Activated CD8-positive, alpha-beta T cell treated with anti-CD3 and anti-CD28 coated beads for 36 hours (primary cell): ENCODE measurements around the gene ZCCHC12. TPM values are rescaled to one million over a fixed set of nuclear protein-coding genes. Genes with fewer than 3 reads are reported as not detected.

Experiments used
- ATAC-seq: fragments of 200-7000 bp; cut with Tn5 transposase; one replicate; pipeline ENCODE4 v1.10.0; 2021; ENCODE audit warnings: mild to moderate bottlenecking, moderate library complexity
- CTCF ChIA-PET: fragments of 350-600 bp; sonication (Branson Sonifier 250); formaldehyde crosslinking; loops from one replicate; lab custom pipeline; 2021; ENCODE audit warnings: antibody characterized with exemption; lab: Charles Lee
- POLR2A ChIA-PET: fragments of 350-600 bp; sonication (Branson Sonifier 250); formaldehyde crosslinking; loops from one replicate; lab custom pipeline; 2021; ENCODE audit warnings: antibody characterized with exemption; lab: Charles Lee
- DNase-seq: peaks from one replicate; pipeline ENCODE4 v3.0.0-alpha.2; 2020
- H3K27ac Mint-ChIP-seq: one replicate; pipeline ENCODE4 v1.8.0; 2021; ENCODE audit warnings: mild to moderate bottlenecking, mixed read lengths
- H3K27me3 Mint-ChIP-seq: one replicate; pipeline ENCODE4 v1.8.0; 2021; ENCODE audit warnings: mixed read lengths
- H3K36me3 Mint-ChIP-seq: one replicate; pipeline ENCODE4 v1.8.0; 2021; ENCODE audit warnings: low read depth, mixed read lengths
- H3K4me1 Mint-ChIP-seq: one replicate; pipeline ENCODE4 v1.8.0; 2021; ENCODE audit warnings: low read depth, mixed read lengths
- H3K4me3 Mint-ChIP-seq: one replicate; pipeline ENCODE4 v1.8.0; 2021; ENCODE audit warnings: mild to moderate bottlenecking, moderate library complexity, mixed read lengths
- H3K9me3 Mint-ChIP-seq: one replicate; pipeline ENCODE4 v1.8.0; 2021; ENCODE audit warnings: mixed read lengths
- CTCF ChIP-seq: fragments of 200-600 bp; IDR thresholded peaks from one replicate; pipeline ENCODE4 v1.8.0; 2022; ENCODE audit warnings: antibody characterized with exemption, mild to moderate bottlenecking
- intact Hi-C: fragments of 100-400 bp; cut with micrococcal nuclease; formaldehyde crosslinking; loops from one replicate; pipeline ENCODE4 v1.10.0; 2022
- total RNA-seq, 2 experiments: library from RNA; stranded (reverse); gene quantifications; one replicate each; pipeline ENCODE4 v1.2.3, GENCODE V29; 2021

The ZCCHC12 gene
- total RNA-seq, 2 experiments from 2014 or later = not detected

GRCh38 chrX:118825227-118825626, 1.6 kb downstream of the ZCCHC12 start:
- H3K27me3 Mint-ChIP-seq = peaks cover 46% of the 10 kb centered on the region
- H3K4me3 Mint-ChIP-seq = no peak overlapping the region
- H3K27ac Mint-ChIP-seq = no peak overlapping the region
- H3K36me3 Mint-ChIP-seq = peaks cover 1% of the 10 kb centered on the region
- CTCF ChIA-PET = interaction anchor here (1.2 kb wide), 2 partner anchors 18 to 64 kb away, joined by 3 to 4 read pairs; no protein-coding TSS in a partner anchor
- H3K4me1 Mint-ChIP-seq = peaks cover 23% of the 10 kb centered on the region
- intact Hi-C loops = no loop called here
- TF ChIP-seq CTCF = no peak
- POLR2A ChIA-PET = no interaction called here
- H3K9me3 Mint-ChIP-seq = peaks cover 3% of the 10 kb centered on the region
- ATAC-seq (no peak), DNase-seq (no peak)

- Mint-ChIP-seq H3K27me3 (peaks cover 18% of the 10 kb centered on the region), H3K36me3 (no peaks in the 10 kb centered on the region), H3K27ac (no peak overlapping the region), H3K9me3 (no peaks in the 10 kb centered on the region), H3K4me1 (no peaks in the 10 kb centered on the region), H3K4me3 (peak overlapping the region; percentile 46)
- ChIA-PET CTCF (interaction anchor here (0.8 to 2.7 kb wide), 15 partner anchors 8 to 491 kb away, joined by 3 to 14 read pairs (median 6); partner anchors contain the start of gene ZCCHC12), POLR2A (no interaction called here)
- TF ChIP-seq CTCF = peak; percentile 77
- DNase-seq (peak; percentile 79), ATAC-seq (peak; percentile 81)
- intact Hi-C loops = no loop called here
Observed at GRCh38 chrX:118839334-118839958, 15.8 kb downstream of the ZCCHC12 start.

- ATAC-seq (peak; percentile 47), DNase-seq (no peak)
- Mint-ChIP-seq H3K27me3 (no peaks in the 10 kb centered on the region), H3K4me3 (no peak overlapping the region), H3K27ac (no peak overlapping the region), H3K9me3 (no peaks in the 10 kb centered on the region), H3K4me1 (no peaks in the 10 kb centered on the region), H3K36me3 (no peaks in the 10 kb centered on the region)
- TF ChIP-seq CTCF = peak; percentile 49
- ChIA-PET POLR2A (no interaction called here), CTCF (interaction anchor here (0.8 to 2.4 kb wide), 12 partner anchors 9 to 403 kb away, joined by 3 to 9 read pairs (median 4); no protein-coding TSS in a partner anchor)
- intact Hi-C loops = loop anchor here (2.0 to 5.0 kb wide), 2 partner anchors 161 to 220 kb away; no protein-coding TSS in a partner anchor
Observed at GRCh38 chrX:118847676-118848075, 24.1 kb downstream of the ZCCHC12 start.

GRCh38 chrX:118853596-118853995, 30.0 kb downstream of the ZCCHC12 start:
- H3K4me3 Mint-ChIP-seq = no peak overlapping the region
- POLR2A ChIA-PET = no interaction called here
- DNase-seq (no peak), ATAC-seq (no peak)
- no peaks in the 10 kb centered on the region for H3K9me3 Mint-ChIP-seq
- H3K36me3 Mint-ChIP-seq = no peaks in the 10 kb centered on the region
- no peaks in the 10 kb centered on the region for H3K27me3 Mint-ChIP-seq
- CTCF ChIA-PET = interaction anchor here (1.3 kb wide), 1 partner anchor 152 kb away, joined by 3 read pairs; no protein-coding TSS in a partner anchor
- no peak overlapping the region for H3K27ac Mint-ChIP-seq
- intact Hi-C loops = no loop called here
- TF ChIP-seq CTCF = no peak
- H3K4me1 Mint-ChIP-seq = no peaks in the 10 kb centered on the region

- H3K27me3 Mint-ChIP-seq = no peaks in the 10 kb centered on the region
- H3K4me1 Mint-ChIP-seq = no peaks in the 10 kb centered on the region
- no peaks in the 10 kb centered on the region for H3K9me3 Mint-ChIP-seq
- TF ChIP-seq CTCF = no peak
- ChIA-PET CTCF (interaction anchor here (1.1 to 1.3 kb wide), 2 partner anchors 8 to 149 kb away, joined by 3 read pairs; no protein-coding TSS in a partner anchor), POLR2A (no interaction called here)
- no peak overlapping the region for H3K4me3 Mint-ChIP-seq
- H3K27ac Mint-ChIP-seq = no peak overlapping the region
- no peak for ATAC-seq
- H3K36me3 Mint-ChIP-seq = no peaks in the 10 kb centered on the region
- no peak for DNase-seq
- intact Hi-C loops = no loop called here
Observed at GRCh38 chrX:118855681-118856310, 32.2 kb downstream of the ZCCHC12 start.
